ENCODE data around the gene CSNK1D.

Gene CSNK1D

DNA sequence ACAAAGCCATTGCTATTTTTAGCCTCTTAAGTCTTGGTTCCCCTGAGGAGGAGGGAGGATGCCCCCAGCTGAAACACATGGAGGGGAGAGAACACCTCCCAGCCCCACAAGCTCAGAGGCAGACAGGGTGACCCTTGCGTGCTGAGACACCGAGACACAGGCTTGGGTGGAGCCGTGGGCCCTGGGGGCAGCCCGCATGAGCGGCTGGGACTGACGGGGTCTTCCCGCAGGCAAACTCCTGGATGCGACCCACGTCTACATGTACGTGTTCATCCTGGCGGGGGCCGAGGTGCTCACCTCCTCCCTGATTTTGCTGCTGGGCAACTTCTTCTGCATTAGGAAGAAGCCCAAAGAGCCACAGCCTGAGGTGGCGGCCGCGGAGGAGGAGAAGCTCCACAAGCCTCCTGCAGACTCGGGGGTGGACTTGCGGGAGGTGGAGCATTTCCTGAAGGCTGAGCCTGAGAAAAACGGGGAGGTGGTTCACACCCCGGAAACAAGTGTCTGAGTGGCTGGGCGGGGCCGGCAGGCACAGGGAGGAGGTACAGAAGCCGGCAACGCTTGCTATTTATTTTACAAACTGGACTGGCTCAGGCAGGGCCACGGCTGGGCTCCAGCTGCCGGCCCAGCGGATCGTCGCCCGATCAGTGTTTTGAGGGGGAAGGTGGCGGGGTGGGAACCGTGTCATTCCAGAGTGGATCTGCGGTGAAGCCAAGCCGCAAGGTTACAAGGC is 34.9 kb downstream of the CSNK1D start:
- no peak for DNase-seq

DNA sequence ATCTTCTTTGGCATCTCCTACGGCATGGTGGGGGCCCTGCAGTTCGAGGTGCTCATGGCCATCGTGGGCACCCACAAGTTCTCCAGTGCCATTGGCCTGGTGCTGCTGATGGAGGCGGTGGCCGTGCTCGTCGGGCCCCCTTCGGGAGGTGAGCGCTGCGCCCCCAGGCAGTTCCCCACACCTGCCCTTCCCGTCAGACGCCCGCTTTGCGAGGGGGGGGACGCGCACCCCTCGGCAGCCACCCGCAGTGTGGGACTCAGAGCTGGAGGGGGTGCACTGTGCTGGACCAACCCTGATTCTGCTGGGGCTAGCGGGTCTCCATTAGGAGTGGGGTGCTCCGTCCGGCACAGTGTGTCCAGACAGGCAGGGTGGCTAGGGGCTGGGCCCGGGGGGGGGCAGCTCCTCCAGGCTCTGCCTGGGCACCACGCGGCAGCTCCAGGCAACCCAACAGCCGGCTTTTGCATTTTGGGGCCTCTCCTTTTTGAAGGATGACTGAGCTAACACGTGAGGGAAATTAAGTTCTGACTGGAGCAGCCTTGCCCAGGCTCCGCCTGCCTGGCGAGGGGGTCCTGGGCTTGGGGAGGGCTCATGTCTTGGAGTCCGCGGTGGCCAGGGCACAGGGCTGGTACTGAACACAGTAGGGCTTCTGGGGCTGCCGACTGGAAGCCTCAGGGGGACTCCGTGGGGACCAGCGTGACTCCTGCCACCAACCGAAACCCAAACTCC is 35.6 kb downstream of the CSNK1D start:
- no peak for DNase-seq

DNA sequence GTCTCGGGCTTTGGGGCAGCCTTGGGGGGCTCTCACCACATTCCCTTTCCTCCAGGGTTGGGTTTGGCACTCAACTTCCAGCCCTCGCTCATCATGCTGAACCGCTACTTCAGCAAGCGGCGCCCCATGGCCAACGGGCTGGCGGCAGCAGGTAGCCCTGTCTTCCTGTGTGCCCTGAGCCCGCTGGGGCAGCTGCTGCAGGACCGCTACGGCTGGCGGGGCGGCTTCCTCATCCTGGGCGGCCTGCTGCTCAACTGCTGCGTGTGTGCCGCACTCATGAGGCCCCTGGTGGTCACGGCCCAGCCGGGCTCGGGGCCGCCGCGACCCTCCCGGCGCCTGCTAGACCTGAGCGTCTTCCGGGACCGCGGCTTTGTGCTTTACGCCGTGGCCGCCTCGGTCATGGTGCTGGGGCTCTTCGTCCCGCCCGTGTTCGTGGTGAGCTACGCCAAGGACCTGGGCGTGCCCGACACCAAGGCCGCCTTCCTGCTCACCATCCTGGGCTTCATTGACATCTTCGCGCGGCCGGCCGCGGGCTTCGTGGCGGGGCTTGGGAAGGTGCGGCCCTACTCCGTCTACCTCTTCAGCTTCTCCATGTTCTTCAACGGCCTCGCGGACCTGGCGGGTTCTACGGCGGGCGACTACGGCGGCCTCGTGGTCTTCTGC is 36.3 kb downstream of the CSNK1D start:
- no peak for DNase-seq

DNA sequence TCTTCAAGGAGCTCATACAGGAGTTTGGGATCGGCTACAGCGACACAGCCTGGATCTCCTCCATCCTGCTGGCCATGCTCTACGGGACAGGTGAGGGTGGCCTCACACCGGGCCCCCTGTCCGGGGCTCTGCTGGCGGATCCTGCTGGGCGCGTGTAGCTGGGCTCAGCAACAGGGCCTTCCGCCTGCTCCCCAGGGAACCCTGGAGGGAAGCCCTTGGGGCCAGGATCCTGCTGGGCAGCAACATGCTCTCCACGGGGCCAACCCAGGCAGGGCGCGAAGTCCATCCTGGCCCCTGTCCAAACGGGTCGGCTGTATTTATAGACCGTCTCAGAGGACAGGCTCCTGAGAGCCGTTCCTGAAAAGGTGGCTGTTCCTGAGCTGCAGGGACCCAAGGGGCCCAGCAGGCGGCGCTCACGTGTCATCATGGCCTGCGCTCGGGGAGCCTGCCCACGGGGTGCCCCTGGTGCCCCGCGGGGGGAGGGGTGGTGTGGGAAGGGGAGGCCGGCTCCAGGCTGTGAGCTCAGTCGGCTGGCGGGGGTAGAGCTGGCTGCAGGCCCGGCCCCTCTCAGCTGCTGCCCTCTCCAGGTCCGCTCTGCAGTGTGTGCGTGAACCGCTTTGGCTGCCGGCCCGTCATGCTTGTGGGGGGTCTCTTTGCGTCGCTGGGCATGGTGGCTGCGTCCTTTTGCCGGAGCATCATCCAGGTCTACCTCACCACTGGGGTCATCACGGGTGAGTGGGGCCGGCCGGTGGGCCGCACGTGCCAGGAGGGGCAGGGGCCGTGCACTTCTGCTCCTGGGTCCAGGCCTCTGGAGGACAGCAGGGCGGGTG is 37.1 kb downstream of the CSNK1D start:
- DNase-seq = peak; percentile 32

DNA sequence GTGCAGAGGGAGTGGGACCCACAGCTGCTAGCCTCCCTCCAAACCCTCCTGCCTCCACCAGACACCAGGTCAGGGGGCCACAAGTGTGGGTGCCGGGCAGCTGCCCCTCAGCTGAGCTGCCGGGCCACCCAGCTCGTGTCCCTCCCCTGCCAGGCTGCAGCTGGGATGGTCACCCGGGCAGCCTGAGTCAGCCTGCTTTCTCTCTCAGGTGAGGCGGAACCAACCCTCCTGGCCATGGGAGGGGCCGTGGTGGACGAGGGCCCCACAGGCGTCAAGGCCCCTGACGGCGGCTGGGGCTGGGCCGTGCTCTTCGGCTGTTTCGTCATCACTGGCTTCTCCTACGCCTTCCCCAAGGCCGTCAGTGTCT is 37.7 kb downstream of the CSNK1D start:
- no peak for DNase-seq

DNA sequence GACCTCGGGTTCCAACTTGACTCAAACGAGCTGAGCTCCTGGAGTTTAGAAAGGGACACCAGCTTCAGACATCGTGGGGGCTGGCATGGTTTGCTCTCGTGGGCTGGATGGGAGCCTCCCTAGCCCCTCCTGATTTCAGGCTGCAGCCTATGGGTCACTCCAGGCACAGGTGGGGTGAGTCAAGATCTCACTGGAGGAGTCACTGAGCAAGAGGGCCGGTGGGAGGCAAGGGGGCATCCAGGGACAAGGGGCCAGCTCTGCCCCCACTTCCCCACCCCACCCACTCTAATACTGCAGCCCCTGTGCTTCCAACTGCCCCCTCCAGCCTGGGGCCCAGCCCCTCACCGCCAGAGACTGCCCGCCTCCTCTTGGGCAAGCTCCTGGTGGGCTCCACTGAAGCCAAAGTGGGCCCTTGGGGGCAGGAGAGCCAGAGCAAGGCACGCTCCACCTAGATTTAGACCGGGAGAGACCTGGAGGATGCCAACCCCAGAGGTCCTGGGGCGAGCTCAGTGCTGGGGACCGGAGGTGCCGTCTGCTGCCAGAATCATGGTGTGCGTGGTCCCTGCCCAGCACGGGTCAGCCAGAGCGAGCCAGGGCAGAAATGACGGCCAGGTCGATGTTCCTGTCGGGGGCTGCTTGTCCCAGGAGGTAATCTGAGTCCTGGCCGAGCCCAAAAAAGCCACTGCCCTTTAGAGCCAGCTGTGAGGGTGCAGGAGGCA is 38.3 kb downstream of the CSNK1D start:
- no peak for DNase-seq

DNA sequence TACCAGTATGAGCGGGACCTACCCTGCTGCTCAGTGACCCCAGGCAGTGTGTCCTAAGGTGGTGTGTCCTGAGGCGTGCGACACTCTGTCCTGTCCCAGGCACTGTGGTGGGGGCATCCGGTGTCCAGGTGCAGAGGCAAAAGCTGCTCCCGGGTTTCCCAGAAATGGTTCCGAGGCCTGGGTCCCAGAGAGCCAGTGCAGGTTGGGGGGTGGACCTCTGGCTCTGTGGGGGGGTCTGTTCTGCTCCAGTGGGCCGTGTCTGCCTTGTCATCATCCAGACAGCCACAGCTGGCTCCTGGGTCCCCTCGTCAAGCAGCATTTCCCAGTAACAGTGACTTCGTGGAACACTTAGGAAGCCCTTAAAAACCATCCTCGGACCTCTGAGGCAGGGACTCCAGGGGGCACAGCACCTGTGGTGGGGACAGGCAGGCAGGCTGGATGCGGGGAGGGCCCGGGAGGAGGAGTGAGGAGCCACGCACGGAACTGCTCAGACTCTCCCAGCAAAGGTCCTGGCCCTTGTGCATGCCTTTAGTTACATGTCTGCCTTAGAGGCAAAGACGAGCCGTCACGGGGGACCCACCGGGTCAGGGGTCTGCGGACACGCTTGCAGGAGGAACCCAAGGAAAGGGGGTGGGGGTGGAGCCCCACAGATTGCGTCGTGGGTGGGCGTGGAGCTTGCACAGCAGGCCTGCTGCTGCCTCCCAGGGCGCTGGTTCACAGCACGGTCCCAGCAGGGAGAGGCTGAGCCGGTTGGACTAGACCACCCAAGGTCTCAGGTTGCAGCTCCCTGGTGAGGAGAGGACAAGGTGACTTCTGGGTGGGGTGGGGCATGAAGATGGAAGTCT is 39.1 kb downstream of the CSNK1D start:
- no peak for DNase-seq

DNA sequence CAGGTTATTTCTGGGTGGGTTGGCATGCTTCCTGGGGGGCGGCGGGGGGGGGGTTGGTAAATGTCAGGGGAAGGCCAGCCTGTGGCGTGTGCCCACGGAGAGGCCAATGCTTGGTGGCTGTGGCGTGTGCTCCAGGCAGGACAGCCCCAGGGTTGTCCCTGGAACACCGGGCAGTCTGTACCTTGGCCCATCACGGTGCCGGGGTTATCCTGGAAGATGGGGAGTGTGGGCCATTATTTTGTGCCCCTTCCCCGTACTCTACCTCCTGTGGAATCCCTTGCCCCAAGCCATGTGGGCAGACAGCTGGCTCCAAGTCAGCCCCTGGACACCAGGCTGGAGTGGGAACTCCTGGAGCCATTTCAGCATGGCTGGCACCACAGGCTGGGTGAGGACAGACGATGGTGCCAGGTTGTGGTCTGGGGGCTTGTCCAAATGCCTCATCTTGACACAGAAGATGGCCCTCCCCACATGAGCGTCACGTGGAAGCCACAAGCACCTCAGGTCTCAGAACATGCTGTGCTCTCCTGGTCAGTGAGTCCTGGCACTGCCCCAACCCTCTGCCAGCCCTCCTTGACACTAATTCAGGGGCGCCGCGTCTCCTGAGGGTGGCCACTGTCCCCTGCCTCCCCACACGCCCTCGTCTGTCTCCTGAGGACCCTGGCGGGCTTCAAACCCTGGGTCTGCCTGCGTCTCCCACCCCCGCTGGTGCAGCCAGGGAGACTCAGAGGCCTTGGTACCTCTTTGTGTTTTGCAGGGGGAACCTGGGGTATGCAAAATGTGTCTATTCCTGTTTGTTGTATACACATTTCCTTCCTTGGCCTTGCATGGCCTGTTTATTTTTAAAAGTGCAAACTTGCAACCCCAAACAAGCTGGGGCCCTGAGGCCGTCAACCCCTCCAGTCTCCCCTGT is 40.4 kb downstream of the CSNK1D start:
- no peak for DNase-seq

DNA sequence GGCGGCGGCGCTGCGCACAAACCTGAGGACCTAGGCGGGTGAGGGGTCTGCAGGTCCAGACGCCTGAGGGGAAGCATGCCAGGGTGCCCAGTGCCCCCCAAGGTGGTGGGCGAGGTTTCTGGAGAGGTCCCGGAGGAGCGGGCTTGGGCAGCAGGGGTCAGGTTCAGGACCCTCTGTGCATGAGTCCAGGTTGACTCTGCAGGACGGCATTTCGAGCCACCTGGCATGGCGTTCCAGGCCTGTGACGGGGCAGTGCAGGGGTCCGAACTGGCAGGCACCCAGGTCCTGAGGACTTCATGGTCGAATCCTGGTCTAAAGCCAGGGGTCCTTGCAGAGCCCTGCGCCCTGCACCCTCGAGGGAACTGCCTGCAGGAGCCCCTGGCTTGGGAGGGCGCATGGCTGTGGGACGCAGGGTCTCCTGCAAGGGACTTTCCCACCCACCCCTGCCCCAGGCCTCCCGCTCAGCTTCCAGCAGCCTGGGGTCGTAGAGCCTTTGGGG is 41.1 kb downstream of the CSNK1D start:
- no peak for DNase-seq

DNA sequence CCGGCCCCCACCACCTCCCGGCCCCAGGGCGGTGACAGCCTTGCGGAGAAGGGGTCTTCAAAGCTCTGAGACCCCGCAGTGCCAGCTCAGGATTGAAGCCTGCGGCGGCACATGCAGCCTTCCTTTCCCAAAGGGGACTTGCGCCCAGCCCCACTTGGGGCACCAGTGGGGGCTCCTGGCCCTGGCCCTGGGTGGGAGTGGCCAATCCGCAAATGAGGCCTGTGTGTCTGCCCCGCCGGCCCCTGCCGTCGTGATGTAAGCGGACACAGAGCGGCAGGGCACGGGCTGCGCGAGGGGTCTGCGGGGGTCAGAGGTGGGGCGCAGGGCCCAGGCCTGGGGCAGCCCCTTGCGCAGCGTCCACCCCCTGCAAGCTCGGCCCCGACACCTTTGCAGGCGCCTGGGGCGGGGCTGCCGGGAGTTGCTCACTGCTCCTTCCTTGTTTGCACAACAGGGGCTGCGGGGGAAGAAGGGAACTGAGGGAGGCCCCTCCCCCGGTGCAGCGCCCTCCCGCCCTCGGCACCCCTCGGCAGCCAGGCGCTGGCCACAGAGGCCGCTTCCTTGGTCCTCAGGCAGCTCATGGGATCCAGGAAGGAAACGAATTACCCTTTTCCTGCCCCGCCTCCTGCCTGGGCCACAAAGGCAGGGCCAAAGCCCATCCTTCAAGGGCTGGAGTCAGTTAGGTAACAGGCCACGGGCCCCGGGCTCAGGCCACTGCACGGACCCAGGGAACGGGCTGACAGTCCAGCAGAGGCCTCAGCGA is 41.8 kb downstream of the CSNK1D start:
- no peak for DNase-seq

DNA sequence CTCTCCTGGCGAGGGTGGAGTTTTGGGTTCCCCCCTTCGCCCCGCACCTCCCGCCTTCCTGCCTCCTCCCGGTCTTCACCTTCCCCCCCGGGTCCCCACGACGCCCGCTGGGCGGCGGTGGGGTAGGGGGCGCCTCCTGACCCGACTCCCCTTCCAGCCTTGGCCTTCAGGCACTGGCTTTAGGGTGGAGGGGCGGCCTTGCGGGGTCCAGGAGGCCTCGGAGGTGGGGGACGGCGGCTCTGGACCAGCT is 42.3 kb downstream of the CSNK1D start:
- no peak for DNase-seq

DNA sequence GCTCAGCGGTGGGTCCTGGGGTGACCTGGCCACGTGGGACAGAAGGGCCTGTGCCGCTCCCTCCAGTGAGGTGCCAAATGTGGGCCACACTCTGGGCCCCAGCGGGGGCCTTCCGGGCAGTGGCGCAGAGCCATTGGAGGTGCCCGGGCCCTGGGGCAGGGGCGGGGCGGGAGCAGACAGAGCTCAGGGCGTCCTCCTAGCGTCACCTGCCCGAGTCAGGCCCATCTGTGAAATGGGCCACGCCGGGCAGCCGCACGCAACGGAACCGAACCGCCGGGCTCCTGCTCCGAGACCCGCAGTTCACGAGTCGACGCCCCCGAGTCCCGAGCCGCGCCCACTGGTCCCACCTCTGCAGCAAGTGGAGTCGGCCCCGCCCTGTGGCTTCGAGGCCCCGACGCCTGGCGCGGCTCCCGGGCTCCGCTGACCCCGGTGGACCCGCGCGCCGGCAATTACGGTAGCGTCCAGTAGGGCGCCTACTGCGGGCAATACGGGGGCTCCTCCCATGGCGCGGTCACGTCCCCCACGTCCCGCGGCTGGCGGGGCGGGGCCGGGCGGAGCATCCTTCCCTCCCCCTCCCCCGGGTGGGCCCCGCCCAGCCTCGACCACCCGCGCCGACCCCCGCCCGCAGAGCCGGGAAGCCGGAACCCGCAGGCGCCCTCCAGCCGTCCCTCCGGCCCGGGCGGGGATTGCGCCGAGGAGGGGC is 42.7 kb downstream of the CSNK1D start:
- DNase-seq = no peak

DNA sequence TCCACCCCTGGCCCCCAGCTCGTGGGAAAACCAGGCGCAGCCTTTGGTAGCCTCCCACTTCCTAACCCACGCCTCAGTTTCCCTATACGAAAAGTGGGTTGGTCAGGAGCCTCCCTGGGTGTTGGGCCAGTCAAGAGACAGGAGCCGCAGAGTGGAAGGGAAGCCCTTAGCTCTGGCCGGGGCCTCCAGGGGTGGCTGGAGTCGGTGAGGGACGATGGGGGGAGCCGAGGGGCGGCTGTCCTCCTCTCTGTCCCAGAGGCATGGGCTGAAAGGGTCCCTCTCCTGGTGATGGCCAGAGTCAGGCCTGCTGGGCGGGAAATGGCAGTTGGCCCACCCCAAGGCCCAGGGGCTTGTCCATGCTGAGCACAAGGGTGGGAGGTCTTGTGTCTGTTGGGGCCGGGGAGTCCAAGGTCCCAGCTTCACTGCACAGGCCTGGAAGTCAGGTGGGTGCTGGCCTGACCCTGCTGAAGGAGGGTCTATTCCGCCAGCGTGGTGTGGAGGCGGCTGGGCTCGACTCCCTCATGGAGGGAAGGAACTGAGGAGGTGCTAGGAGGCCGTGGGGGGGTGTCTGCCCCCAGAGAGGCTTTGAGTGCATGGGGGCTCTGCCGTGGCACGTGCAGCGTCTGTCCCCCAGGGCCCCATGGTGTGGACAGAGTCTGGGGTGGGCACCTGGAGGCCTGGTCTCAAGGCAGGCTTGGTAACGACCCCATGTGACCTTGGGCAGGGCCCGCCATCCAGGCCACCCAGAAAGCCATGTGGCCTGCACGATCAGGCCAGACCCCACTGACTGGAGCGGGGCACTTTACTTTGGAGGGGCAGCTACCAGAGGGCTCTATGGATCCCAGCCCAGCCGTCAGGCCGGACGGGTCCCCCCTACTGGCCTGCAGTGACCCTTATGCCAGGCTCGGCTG is 43.5 kb downstream of the CSNK1D start:
- DNase-seq = no peak

DNA sequence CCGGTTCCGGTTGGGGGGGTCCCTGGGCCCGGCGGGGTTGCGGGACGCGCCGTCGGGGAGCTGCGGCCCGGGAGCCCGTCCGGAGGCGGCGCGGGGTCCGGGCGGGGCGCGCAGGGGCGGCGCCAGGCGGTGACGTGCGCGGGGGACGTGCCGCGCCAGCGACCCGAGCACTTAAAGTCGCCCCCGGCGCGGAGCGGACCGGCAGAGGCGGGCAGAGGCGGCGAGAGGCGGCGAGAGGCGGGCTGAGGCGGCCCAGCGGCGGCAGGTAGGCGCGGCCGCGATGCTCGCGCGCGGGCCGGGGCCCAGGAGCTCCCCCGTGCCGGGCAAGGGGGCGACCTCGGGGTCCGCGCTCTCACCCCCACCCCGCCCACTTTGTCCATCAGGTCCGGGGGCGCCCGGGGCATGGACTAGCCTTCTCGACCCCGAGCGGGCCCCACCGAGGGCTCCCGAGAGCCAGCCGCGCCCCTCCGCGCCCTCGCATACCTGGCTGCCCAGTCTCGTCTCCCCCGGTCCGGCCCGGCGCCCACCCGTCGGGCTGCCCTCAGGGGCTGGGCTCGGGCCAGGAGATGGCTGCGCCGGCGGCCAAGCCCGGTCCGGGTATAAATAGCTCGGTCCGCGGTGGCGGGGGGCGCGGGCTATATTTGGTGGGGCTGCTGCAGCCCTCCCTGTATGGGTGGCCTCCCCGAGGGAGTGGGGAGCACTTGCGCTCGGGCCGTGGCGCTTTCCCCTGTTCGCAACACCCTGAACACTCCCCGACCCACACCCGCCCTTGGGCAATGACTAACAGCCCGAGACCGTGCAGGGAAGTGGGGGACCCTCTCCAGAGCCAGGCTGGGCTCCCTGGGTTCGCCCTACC is 44.4 kb downstream of the CSNK1D start, which contains the start of gene SLC16A3:
Gene SLC16A3 (plus strand): TSS at position 201 of the 856 bp plus-strand sequence. CDS start 6,967 bp downstream, outside the sequence.
- no peak for DNase-seq

DNA sequence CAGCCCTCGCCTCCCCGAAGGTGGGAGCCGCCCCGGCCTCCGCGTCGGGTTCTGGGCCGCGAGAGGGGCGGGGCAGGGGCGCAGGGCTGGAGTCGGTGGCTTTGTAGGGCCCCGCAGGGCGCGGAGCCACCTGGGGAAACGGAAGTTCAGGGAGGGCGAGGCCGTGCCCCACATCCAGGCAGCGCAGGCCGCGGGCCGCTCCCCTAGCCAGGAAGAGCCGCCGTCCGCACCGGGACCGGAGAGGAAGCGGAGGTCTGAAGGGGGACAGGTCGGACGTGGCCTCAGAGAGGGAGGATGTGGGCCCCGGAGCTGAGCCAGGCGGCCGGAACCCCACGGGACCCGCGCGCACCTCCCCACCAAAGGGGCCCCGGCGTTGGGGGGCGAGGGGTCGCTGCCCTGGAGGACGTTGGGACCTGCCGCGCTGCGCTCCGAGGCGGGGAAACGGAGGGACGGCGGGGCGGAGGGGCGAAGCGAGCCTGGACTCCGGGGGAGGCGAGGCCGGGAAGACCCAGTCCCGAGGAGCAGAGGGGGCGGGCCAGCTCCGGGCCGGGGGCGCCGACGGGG is 45.1 kb downstream of the CSNK1D start:
- DNase-seq = no peak

DNA sequence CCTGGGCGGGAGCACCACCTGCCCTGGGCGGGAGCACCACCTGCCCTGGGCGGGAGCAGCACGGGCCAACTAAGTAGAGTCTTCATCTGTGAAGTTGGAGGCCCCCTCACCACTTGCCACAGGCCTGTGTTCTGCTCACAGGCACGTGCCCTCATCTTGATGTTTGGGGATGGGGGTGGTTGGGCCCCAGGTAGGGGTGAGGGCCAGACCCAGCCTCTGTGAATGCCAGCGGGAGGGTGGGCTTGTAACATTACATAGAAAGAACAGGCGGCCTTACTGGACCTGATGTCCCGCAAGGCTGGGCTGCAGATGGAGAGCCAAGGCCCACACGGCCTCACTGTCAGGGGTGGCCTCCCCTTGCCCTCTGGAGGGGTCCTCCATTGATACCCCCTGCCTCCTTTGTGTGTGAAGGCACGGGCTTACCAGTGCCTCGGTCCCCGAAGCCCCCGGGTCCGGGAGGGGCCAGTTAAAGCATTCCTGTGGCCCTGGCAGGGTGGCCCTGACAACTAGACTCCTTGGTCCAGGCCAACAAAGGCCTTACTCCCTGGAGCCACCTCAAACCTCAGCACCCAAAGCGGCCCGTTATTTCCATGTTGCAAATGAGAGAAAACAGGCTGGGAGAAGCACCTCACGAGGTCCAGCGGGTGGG is 45.7 kb downstream of the CSNK1D start:
- DNase-seq = no peak
